GM19025 (cell line): ENCODE data around the gene CXCL3.

Source experiments
- ATAC-seq: cut with Tn5 transposase; IDR thresholded peaks from one replicate; pipeline ENCODE4 v1.9.1; 2021; ENCODE audit warnings: mild to moderate bottlenecking, low read depth, moderate library complexity; ENCODE audit not compliant: unreplicated experiment

The CXCL3 gene

GRCh38 chr4:74016068-74016467, 22.4 kb downstream of the CXCL3 start:
- ATAC-seq: no peak

DNA sequence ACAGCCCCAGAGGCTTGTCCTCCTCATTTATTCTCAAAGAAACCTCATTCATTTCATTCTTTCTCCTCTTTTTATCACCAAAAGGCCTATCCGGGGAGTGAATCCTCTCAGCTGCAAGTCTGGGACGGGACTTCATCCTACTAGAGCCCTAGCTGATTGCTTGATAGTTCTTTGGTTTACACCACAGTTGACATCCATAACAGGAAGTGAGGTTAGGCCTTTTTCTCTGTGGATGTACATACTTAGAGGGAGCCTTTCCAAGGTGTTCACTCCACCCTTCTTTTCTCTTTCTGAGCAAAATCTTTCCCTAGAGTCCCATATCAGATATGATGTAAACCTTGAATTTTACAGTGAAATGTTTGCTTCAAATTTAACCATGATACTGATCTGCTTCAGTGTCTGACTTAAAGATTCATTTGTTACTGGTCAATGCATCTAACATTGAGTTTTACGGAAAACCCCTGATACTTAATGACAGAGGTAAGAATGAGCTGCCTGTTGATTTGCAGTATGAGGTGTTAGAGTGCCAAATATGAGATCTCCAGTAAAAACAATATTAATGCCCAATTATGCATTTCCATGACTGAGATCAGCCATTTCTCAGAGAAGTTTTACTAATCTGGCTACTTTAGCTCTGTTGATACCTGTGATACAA, 23.2 kb downstream of the CXCL3 start:
- no peak for ATAC-seq

GRCh38 chr4:74014332-74014731, 24.2 kb downstream of the CXCL3 start:
- ATAC-seq: no peak

DNA sequence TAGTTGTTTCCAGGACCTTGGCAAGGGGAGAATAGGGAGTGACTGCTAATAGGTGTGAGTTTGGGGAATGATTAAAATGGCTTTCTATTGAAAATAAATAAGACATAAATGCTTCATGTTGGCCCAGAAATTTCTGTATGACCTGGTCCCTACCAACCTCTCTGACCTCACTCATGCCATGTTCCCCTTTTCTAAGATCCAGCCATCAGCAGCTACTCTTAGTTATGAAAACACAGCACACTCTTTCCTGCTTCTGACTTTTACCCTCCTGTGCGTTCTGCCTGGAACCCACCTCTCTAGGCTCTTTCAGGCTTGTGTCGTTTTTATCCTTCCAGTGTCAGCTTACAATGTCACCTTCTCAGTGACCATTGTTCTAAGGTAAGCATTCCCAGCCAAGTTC, 25.2 kb downstream of the CXCL3 start:
- ATAC-seq: no peak

DNA sequence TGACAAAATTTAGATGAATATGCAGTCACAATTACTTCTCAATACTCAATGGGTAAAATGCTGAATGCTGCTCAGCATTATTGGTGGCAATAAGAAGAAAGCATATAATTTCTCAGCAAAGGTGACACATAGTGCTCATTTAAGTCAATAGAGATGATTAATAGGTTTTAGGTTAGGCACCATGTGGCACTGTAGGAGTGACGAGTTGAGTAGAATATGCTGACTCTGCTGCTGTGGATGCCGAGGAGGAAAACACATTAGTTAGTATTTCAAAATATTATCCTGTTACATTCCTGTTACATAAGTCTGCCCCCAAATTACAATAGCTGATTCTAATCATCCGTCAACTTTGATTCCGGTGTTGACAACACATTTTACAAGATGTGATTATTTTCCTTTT, 26.4 kb downstream of the CXCL3 start:
- ATAC-seq: no peak

- no peak for ATAC-seq
Measured at GRCh38 chr4:74009307-74009706, 29.2 kb downstream of the CXCL3 start.

- ATAC-seq: no peak
Measured at GRCh38 chr4:74006009-74006476, 32.4 kb downstream of the CXCL3 start.

- ATAC-seq: no peak
Measured at GRCh38 chr4:74005528-74005927, 33.0 kb downstream of the CXCL3 start.

GRCh38 chr4:74004668-74005067, 33.8 kb downstream of the CXCL3 start:
- no peak for ATAC-seq

DNA sequence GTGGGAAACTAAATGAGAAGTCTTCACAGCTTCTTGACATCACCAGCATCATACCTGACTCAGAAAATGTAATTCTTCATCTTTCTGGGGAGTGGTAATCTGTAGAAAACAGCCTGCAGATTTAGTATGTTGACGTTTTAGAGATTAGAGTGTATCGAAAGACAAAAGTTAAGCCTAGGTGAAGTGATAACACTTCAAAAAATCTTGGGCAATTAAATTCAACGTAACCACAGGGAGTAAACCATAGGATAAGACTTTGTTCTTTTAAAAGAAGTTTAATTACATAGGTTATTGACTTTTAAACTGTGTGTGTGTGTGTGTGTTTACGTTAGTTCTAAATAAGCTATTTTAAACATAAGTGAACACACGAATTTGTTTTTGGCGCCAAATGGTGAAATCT, 38.2 kb downstream of the CXCL3 start:
- ATAC-seq: no peak

DNA sequence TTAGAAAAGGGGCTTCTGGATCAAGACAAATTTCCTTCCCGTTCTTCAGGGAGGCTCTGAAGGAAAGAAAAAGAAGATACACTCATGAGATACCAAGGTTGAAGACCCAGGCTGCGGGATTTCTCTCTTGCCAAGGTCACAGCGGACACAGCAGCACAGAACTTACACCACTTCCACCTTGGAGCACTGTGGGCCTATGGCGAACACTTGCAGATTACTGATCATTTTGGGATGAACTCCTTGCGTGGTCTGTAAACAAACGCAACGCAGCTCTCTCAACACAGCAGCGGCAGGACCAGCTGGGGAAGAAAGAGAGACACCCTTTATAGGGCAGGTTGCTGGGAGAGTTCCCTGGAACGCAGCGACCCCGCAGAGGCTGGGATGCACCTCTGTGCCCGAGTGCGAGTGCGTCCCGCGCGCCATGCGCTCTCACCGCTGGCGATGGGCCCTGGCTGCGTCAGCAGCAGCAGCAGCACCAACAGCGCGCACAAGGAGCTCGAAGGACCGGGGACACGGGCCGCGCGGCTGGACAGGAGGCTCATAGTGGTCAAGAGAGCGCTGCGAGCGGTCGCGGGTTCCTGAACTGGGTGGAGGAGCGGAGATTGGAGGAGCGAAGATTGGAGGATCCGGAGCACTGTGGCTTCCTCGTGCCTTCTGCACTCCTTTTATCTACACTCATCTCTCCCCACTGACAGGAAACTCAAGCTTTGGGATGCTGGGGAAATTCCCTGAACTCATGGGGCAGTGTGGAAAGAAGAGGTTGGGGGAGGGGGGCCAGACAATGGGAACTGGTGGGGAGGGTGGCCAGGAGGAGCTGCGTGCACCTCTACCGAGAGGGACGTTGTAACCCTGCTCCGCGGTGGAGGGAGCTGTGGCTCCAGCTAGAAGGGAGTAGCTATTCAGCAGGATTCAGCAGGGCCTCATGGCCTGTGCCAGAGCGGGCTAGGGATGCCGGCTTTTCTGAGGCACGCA, 40.2 kb downstream of the CXCL3 start, which contains the start of gene CXCL5:
Gene CXCL5 (minus strand): TSS at position 638 of the 972 bp plus-strand sequence. CDS start 96 bp downstream, at position 542.
- no peak for ATAC-seq

DNA sequence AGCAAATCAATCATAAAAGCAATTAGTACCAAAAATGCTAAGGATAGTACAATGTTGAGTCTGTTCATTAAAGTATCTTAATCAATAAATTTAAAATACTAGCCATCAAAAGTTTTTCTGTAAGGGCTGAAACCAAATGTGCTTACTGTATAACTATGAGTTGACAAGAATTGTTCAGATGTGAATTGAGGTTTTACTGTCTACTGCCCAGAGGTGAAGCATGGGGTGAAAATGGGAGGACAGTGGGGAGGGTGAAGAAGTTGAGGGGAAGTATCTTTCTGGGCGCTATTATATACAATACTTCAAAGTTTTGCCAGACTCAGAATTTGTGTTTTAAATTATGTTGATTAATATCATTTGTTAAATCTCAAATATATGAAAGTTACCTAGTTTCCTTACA, 46.4 kb downstream of the CXCL3 start:
- ATAC-seq: no peak

DNA sequence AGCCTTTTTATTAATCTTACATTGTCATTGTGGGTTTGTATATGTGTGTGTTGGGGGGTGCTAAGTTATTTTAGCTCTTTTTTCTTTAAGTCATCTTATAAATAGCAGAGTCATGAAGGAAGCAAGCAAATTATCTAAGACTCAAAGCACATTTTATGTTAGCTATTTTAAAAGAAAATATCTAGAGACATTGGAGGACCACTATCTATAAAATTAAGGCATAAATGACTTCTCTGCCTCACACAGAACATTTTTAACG, 46.8 kb downstream of the CXCL3 start:
- no peak for ATAC-seq

GRCh38 chr4:73990988-73991741, 47.3 kb downstream of the CXCL3 start:
- ATAC-seq: no peak

GRCh38 chr4:73989928-73990327, 48.6 kb downstream of the CXCL3 start:
- ATAC-seq: no peak

DNA sequence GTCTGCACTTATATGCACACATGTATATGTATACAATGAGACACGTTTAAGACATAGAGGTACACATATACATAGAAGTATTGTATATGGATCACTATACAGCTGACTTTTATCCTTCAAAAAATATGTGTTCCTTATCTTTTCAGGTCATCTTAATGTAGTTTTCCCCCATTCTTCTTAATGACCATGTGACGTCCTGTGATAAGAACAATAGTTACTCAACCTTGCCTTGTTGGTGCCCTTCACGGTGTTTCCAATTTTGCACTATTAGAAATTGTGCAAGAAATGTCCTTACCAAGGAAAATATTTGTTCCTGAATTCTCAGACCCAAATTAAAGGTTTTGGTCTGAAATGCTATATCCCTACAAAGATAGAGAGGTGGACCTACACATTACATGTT, 49.5 kb downstream of the CXCL3 start:
- no peak for ATAC-seq

- ATAC-seq: no peak
Measured at GRCh38 chr4:73988061-73988460, 50.4 kb downstream of the CXCL3 start, which contains the start of gene PPBP. Gene PPBP (minus strand): TSS chr4:73988190. CDS start chr4:73988103, 87 bp downstream.
